HL-60/S4 (cell line): ENCODE data around the gene GANAB.
"Not testable (repeated sequence)": the region's sequence is repeated elsewhere in the genome, so short reads cannot be mapped to it uniquely, and the experiment has no call there.

Experiments
- in situ Hi-C: fragments of 300-500 bp; cut with MboI; formaldehyde crosslinking; loops from 2 replicates; pipeline ENCODE4 v1.14.3; 2022; ENCODE audit warnings: low sequenced_read_pairs

The GANAB gene

GRCh38 chr11:62645946-62646824, at the start of gene GANAB:
TSS of gene GANAB (minus strand) at chr11:62646613. CDS start at chr11:62646599, 14 bp downstream.
- in situ Hi-C loops = no loop called here

GRCh38 chr11:62694455-62695167, 48.2 kb upstream of the GANAB start:
- in situ Hi-C loops = loop anchor here (10.0 kb wide), 2 partner anchors 100 to 300 kb away; partner anchors contain the start of gene TUT1

GRCh38 chr11:62693624-62694023, 47.2 kb upstream of the GANAB start:
- in situ Hi-C loops = loop anchor here (10.0 kb wide), 2 partner anchors 99 to 299 kb away; partner anchors contain the start of gene TUT1

- in situ Hi-C loops = loop anchor here (10.0 kb wide), 2 partner anchors 95 to 295 kb away; partner anchors contain the start of gene TUT1
Observed at GRCh38 chr11:62689421-62690183, 43.2 kb upstream of the GANAB start, which contains the start of gene LRRN4CL. TSS of gene LRRN4CL (minus strand) at chr11:62689530. CDS start at chr11:62688508, 1,022 bp downstream.

- in situ Hi-C loops = no loop called here
Observed at GRCh38 chr11:62688491-62688890, 42.1 kb upstream of the GANAB start.

- in situ Hi-C loops = no loop called here
Observed at GRCh38 chr11:62687508-62688396, 41.3 kb upstream of the GANAB start.

GRCh38 chr11:62682518-62682917, 36.1 kb upstream of the GANAB start:
- in situ Hi-C loops = no loop called here

GRCh38 chr11:62680825-62681240, 34.4 kb upstream of the GANAB start:
- in situ Hi-C loops = no loop called here

- in situ Hi-C loops = no loop called here
Observed at GRCh38 chr11:62678770-62679696, 32.6 kb upstream of the GANAB start, which contains the start of gene UBXN1. TSS of gene UBXN1 (minus strand) at chr11:62679073. CDS start at chr11:62678923, 150 bp downstream.

- in situ Hi-C loops = no loop called here
Observed at GRCh38 chr11:62678433-62678769, 32.0 kb upstream of the GANAB start.

- in situ Hi-C loops = no loop called here
Observed at GRCh38 chr11:62677714-62678113, 31.3 kb upstream of the GANAB start.

- in situ Hi-C loops = no loop called here
Observed at GRCh38 chr11:62677156-62677555, 30.7 kb upstream of the GANAB start.

GRCh38 chr11:62676698-62677097, 30.3 kb upstream of the GANAB start:
- in situ Hi-C loops = no loop called here

- in situ Hi-C loops = not testable (repeated sequence)
Observed at GRCh38 chr11:62675415-62675814, 29.0 kb upstream of the GANAB start.

- in situ Hi-C loops = no loop called here
Observed at GRCh38 chr11:62673196-62673525, 26.7 kb upstream of the GANAB start.

GRCh38 chr11:62671608-62672389, 25.4 kb upstream of the GANAB start, which contains the start of the genes LBHD1 and UQCC3:
TSS of gene LBHD1 (minus strand) at chr11:62672267. CDS start at chr11:62670031, 2,236 bp downstream.
TSS of gene UQCC3 (plus strand) at chr11:62671673. CDS start at chr11:62671746, 73 bp downstream.
- in situ Hi-C loops = no loop called here

- in situ Hi-C loops = no loop called here
Observed at GRCh38 chr11:62671236-62671607, 24.8 kb upstream of the GANAB start.
